Chondrocyte (in vitro differentiated cells): ENCODE results near the gene IGSF21. TPM values are rescaled to one million over a fixed set of nuclear protein-coding genes. Genes with fewer than 3 reads are reported as not detected.

Experiments
- DNase-seq: peaks from one replicate; pipeline ENCODE4 v3.0.0; 2021; ENCODE audit warnings: mixed read lengths, low spot score
- H3K27ac Mint-ChIP-seq: one replicate; pipeline ENCODE4 v1.8.0; 2021; ENCODE audit warnings: mild to moderate bottlenecking, moderate library complexity, mixed read lengths; ENCODE audit not compliant: unreplicated experiment
- H3K27me3 Mint-ChIP-seq: 2 replicates; pipeline ENCODE4 v1.8.0; 2021; ENCODE audit warnings: low read depth, mixed read lengths
- H3K36me3 Mint-ChIP-seq: 2 replicates; pipeline ENCODE4 v1.8.0; 2021; ENCODE audit warnings: low read depth, mixed read lengths
- H3K4me1 Mint-ChIP-seq: 2 replicates; pipeline ENCODE4 v1.8.0; 2021; ENCODE audit warnings: low read depth, mild to moderate bottlenecking, mixed read lengths
- H3K4me3 Mint-ChIP-seq: one replicate; pipeline ENCODE4 v1.8.0; 2021; ENCODE audit warnings: mild to moderate bottlenecking, moderate library complexity, mixed read lengths; ENCODE audit not compliant: unreplicated experiment
- H3K9me3 Mint-ChIP-seq: 2 replicates; pipeline ENCODE4 v1.8.0; 2021; ENCODE audit warnings: low read depth, mixed read lengths
- CTCF ChIP-seq: fragments of 200-600 bp; sonication (generic); IDR thresholded peaks from 2 replicates; pipeline ENCODE4 v1.5.0; 2021; ENCODE audit warnings: antibody characterized with exemption, mild to moderate bottlenecking, moderate library complexity
- total RNA-seq: library from RNA; stranded (reverse); gene quantifications from 3 replicates; pipeline ENCODE4 v1.2.1, GENCODE V29; 2021

IGSF21 gene
- total RNA-seq, 1 donor from 2014 or later, result not detected

DNA sequence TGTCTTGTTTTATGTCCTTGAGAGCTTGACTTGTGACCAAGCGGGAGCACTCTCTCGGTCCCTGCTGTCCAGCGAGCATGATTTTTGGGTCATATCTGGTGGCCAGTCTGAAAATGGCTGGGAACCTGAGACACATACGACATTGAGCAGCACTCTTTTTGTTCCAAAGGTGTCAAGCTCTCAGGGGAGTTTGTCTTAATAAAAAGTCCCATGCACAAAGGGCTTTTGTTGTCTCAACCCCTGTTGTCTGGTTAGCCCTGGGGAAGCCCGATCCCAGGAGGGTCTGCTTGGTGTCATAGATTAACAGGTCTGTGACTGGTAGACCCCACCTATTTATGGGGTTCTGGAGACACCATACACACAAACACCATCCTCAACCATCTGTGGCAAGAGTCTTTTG is 315.4 kb downstream of the IGSF21 start:
- Mint-ChIP-seq H3K27me3 (peaks cover 2% of the 10 kb centered on the region), H3K9me3 (peaks cover 11% of the 10 kb centered on the region), H3K4me1 (no peaks in the 10 kb centered on the region), H3K27ac (no peak overlapping the region), H3K36me3 (no peaks in the 10 kb centered on the region), H3K4me3 (no peak overlapping the region)
- TF ChIP-seq CTCF, result no peak
- no peak for DNase-seq

DNA sequence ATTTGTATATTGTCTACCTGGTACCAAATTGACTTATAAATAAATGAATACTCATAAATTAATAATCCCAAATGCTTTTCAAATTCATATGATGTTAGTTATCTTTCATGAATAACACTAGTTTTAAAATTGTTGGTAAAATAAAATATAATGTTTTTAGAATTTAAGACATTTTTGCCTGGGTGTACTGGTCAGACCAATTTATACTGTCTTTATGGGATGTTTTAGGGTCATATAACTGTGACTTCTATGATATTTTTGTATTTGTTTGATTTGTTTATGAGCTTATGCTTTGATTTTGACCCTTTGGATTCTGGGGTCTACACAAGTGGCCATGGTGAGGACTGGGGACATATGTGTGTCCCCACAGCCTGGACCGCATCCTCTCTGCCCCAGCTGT is 319.0 kb downstream of the IGSF21 start:
- no peak for TF ChIP-seq CTCF
- Mint-ChIP-seq H3K36me3 (no peaks in the 10 kb centered on the region), H3K27me3 (peaks cover 3% of the 10 kb centered on the region), H3K9me3 (peaks cover 11% of the 10 kb centered on the region), H3K27ac (no peak overlapping the region), H3K4me1 (no peaks in the 10 kb centered on the region), H3K4me3 (no peak overlapping the region)
- no peak for DNase-seq
